ENCODE data around the gene OMA1. TPM values are rescaled to one million over a fixed set of nuclear protein-coding genes. Genes with fewer than 3 reads are reported as not detected.
A peak's percentile ranks its signal among the peaks of the same experiment; 100 is the strongest.

OMA1 gene
- polyA plus RNA-seq, 2 of the 4 experiments (the other 2 are of a cell fraction), result 11.7 to 18.0 TPM

DNA sequence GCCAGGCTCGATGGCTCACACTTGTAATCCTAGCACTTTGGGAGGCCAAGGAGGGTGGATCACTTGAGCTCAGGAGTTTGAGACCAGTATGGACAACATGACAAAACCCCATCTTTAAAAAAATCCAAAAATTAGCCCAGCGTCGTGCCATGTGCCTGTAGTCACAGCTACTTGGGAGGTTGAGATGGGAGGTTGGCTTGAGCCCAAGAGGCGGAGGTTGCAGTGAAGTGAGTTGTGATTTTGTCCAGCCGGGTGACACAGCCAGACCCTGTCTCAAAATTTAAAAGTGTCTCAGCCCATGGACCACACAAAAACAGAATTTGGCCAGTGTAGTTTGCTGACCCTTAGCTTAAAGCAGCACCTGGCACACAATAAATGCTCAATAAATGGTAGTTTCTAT, 41.9 kb upstream of the OMA1 start:
- no peak for TF ChIP-seq ZFP36 (IDR thresholded peaks at IDR 0.05; ENCODE audit: borderline replicate concordance, partially characterized antibody)
- no peak for TF ChIP-seq RARB (CRISPR knock-in tag; IDR thresholded peaks at IDR 0.05)
- no peak for TF ChIP-seq HOXB5 (CRISPR knock-in tag; IDR thresholded peaks at IDR 0.05)
- TF ChIP-seq MYC (IDR thresholded peaks at IDR 0.05; ENCODE audit: borderline replicate concordance, low read length), result no peak
- TF ChIP-seq NR3C1 (IDR thresholded peaks at IDR 0.05), result no peak
- TF ChIP-seq ZC3H11A (IDR thresholded peaks at IDR 0.05), result no peak
- TF ChIP-seq GATA3 (IDR thresholded peaks at IDR 0.05; ENCODE audit: borderline replicate concordance), result no peak
- no peak for TF ChIP-seq RFX5 (IDR thresholded peaks at IDR 0.05)
- TF ChIP-seq, protein P1, sequence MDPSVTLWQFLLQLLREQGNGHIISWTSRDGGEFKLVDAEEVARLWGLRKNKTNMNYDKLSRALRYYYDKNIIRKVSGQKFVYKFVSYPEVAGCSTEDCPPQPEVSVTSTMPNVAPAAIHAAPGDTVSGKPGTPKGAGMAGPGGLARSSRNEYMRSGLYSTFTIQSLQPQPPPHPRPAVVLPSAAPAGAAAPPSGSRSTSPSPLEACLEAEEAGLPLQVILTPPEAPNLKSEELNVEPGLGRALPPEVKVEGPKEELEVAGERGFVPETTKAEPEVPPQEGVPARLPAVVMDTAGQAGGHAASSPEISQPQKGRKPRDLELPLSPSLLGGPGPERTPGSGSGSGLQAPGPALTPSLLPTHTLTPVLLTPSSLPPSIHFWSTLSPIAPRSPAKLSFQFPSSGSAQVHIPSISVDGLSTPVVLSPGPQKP (IDR thresholded peaks at IDR 0.05; ENCODE audit: low read depth, low read length), result no peak
- no peak for TF ChIP-seq BHLHE40 (IDR thresholded peaks at IDR 0.05; ENCODE audit: low read depth, low read length)
- TF ChIP-seq FOSB (CRISPR knock-in tag; IDR thresholded peaks at IDR 0.05), result no peak
- TF ChIP-seq BCL3 (IDR thresholded peaks at IDR 0.05), result no peak
- ATAC-seq (no peak), DNase-seq (ENCODE audit: low read depth in 1 of 2, low spot score in 1 of 2) (no peak), FAIRE-seq (no peak)
- CTCF ChIA-PET, result interaction anchor here (0.7 to 1.9 kb wide), 3 partner anchors 42 to 432 kb away, joined by 3 to 5 read pairs (median 4); partner anchors contain the start of gene OMA1
- H3K4me3 ChIP-seq, result no peak overlapping the region
- no peaks in the 10 kb centered on the region for H3K9me3 ChIP-seq
- H3K4me1 ChIP-seq, result peaks cover 38% of the 10 kb centered on the region
- H3K27ac ChIP-seq, result 0 out of 6 replicates have a peak overlapping the region, but pooled peaks of 1 of the 2 experiments have one; percentile 28
- POLR2A ChIA-PET, result no interaction called here
- H3K4me2 ChIP-seq, result no peak overlapping the region
- 73% methylated on average over 5 of the region's 5 CpGs for WGBS (ENCODE audit: missing lambda C conversion rate)

GRCh38 chr1:58587667-58588066, 41.1 kb upstream of the OMA1 start:
- Histone ChIP-seq H3K4me2 (no peak overlapping the region), H3K9me3 (no peaks in the 10 kb centered on the region), H3K4me1 (peaks cover 34% of the 10 kb centered on the region), H3K27ac (0 out of 6 replicates have a peak overlapping the region, but pooled peaks of 1 of the 2 experiments have one; percentile 12), H3K4me3 (no peak overlapping the region)
- FAIRE-seq (no peak), DNase-seq (ENCODE audit: low read depth in 1 of 2, low spot score in 1 of 2) (no peak), ATAC-seq (no peak)
- ChIA-PET CTCF (interaction anchor here (0.7 kb wide), 2 partner anchors 194 to 431 kb away, joined by 3 to 5 read pairs; no protein-coding TSS in a partner anchor), POLR2A (no interaction called here)
- 65% methylated on average over 2 of the region's 2 CpGs for WGBS (ENCODE audit: missing lambda C conversion rate)
- TF ChIP-seq ESRRA (IDR thresholded peaks at IDR 0.05; ENCODE audit: borderline replicate concordance, low read length) (no peak), FOSL2 (IDR thresholded peaks at IDR 0.05) (no peak), FOSL2 (CRISPR knock-in tag; IDR thresholded peaks at IDR 0.05) (no peak), MAZ (IDR thresholded peaks at IDR 0.05; ENCODE audit: borderline replicate concordance, low read depth, low read length) (no peak), HES2 (IDR thresholded peaks at IDR 0.05) (no peak), FOSB (CRISPR knock-in tag; IDR thresholded peaks at IDR 0.05) (no peak), RNF2 (IDR thresholded peaks at IDR 0.05; ENCODE audit: borderline replicate concordance, low read depth) (no peak), MYC (IDR thresholded peaks at IDR 0.05; ENCODE audit: borderline replicate concordance, low read length) (no peak), EHF (CRISPR knock-in tag; IDR thresholded peaks at IDR 0.05) (no peak), BCL3 (IDR thresholded peaks at IDR 0.05) (no peak), BHLHE40 (IDR thresholded peaks at IDR 0.05; ENCODE audit: low read depth, low read length) (no peak), KDM1A (IDR thresholded peaks at IDR 0.05; ENCODE audit: low read depth) (no peak), CBX8 (IDR thresholded peaks at IDR 0.05) (no peak), MAFK (IDR thresholded peaks at IDR 0.05; ENCODE audit: partially characterized antibody) (no peak), ZSCAN20 (CRISPR knock-in tag; IDR thresholded peaks at IDR 0.05) (no peak), EP300 (IDR thresholded peaks at IDR 0.05) (no peak), TFCP2L1 (CRISPR knock-in tag; IDR thresholded peaks at IDR 0.05) (no peak)
- TF ChIP-seq, protein P1 (IDR thresholded peaks at IDR 0.05; ENCODE audit: low read depth, low read length), result no peak
- TF ChIP-seq, protein P2, sequence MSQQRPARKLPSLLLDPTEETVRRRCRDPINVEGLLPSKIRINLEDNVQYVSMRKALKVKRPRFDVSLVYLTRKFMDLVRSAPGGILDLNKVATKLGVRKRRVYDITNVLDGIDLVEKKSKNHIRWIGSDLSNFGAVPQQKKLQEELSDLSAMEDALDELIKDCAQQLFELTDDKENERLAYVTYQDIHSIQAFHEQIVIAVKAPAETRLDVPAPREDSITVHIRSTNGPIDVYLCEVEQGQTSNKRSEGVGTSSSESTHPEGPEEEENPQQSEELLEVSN (IDR thresholded peaks at IDR 0.05; ENCODE audit: borderline replicate concordance, low read depth), result no peak

Data from A549 (cell line).